Mucosa of descending colon (tissue), 3 donors: Measurements from ENCODE around the gene PLA2G2C. TPM values are rescaled to one million over a fixed set of nuclear protein-coding genes. Genes with fewer than 3 reads are reported as not detected.

ENCODE experiments used
- ATAC-seq: fragments of 200-7000 bp; cut with Tn5 transposase; one replicate; pipeline ENCODE4 v1.9.1; 2020; ENCODE audit warnings: mild to moderate bottlenecking, moderate library complexity
- DNase-seq, 3 donors: peaks; one replicate each; pipeline ENCODE4 v3.0.0-alpha.2; 2020
- H3K36me3 ChIP-seq: fragments of 200-600 bp; one replicate; pipeline ENCODE4 v1.8.0; 2021; ENCODE audit warnings: low read depth, mild to moderate bottlenecking
- H3K4me1 ChIP-seq: fragments of 200-600 bp; one replicate; pipeline ENCODE4 v1.8.0; 2021; ENCODE audit warnings: low read depth, mild to moderate bottlenecking
- H3K4me3 ChIP-seq: fragments of 200-600 bp; one replicate; pipeline ENCODE4 v1.8.0; 2021; ENCODE audit warnings: mild to moderate bottlenecking
- H3K9me3 ChIP-seq: fragments of 200-600 bp; one replicate; pipeline ENCODE4 v1.8.0; 2021; ENCODE audit warnings: mild to moderate bottlenecking
- CTCF ChIP-seq: fragments of 200-600 bp; IDR thresholded peaks from one replicate; pipeline ENCODE4 v1.8.0; 2022; ENCODE audit warnings: antibody characterized with exemption, mild to moderate bottlenecking
- intact Hi-C, 2 donors: fragments of 100-400 bp; cut with DNase I in 1 of 2; cut with micrococcal nuclease in 1 of 2; formaldehyde crosslinking; loops; one replicate each; pipeline versions ENCODE4 v1.11.0 to v1.11.1; 2022; cut with DNase I, micrococcal nuclease
- total RNA-seq, 3 donors: library from RNA; stranded (reverse); fragmentation: NEBNext Ultra II Directional in 2 of 3; extraction: Animal tissue kit (Norgen Biotek cat#: 25700) in 2 of 3; gene quantifications; one replicate each; pipeline versions ENCODE4 v1.2.1 to v1.2.4, GENCODE V29; 2021 to 2023
- donor health status: DM: no; HTN: no; CAD: no; lungs with moderate emphysema.
- donor health status: DM: no; HTN: no; CAD: no.
- donor health status: DM: no; HTN: yes; CAD: no.

The PLA2G2C gene
- total RNA-seq, 3 donors from 2014 or later: 0.55 to 2.1 TPM; not detected in 1

- DNase-seq: peak in 1 of 3 donors; percentile 6
- peaks cover 22% of the 10 kb centered on the region for H3K4me1 ChIP-seq
- no peak overlapping the region for H3K4me3 ChIP-seq
- no peaks in the 10 kb centered on the region for H3K36me3 ChIP-seq
- no peaks in the 10 kb centered on the region for H3K9me3 ChIP-seq
- no peak for TF ChIP-seq CTCF
- no peak for ATAC-seq
- intact Hi-C loops: no loop called here
Observed at GRCh38 chr1:20187813-20188454, 1.6 kb upstream of the PLA2G2C start.

DNA sequence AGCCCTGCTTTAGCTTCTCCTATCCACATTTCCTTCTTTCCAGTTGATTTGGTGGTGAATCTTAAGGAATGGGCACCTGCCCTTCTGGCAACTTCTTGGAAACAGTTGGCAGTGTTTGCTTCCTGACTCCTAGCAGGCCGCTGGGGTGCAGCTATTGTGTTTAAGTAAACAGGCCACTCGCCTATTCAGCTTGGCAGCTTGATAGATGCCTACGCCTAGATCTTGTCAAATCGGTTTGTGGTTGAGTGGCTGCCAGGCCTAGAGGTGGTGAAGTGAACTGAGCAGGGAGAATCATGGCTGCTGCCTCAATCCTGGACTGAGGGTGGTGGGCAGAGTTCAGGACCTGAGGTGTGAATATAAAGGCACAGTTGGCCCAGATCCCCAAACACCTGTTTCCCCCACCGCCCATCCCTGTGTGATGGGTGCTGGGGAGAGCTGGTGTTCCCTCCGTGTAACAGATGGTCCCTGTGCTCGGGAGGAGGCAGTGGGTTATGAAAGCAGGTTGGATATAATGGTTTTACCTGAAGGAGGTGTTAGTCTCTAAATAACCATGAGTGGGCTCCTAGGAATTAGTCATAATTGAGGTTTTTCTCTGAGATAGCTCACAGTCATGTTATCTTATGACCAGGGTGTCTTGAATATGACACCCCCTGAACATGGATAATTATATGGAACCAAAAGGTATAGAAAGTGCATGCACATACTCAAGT, 940 bp upstream of the PLA2G2C start:
- peak; percentile 73 to 85 (median 75) for DNase-seq
- peaks cover 22% of the 10 kb centered on the region for H3K4me1 ChIP-seq
- ATAC-seq: peak; percentile 71

GRCh38 chr1:20184997-20185833, 1.1 kb downstream of the PLA2G2C start:
- Histone ChIP-seq H3K9me3 (no peaks in the 10 kb centered on the region), H3K4me3 (peak overlapping the region; percentile 14), H3K36me3 (no peaks in the 10 kb centered on the region), H3K4me1 (peaks cover 22% of the 10 kb centered on the region)
- ATAC-seq (no peak), DNase-seq (peak in 1 of 3 donors; percentile 29)
- intact Hi-C loops: no loop called here
- no peak for TF ChIP-seq CTCF

More for the DNA sequence above, 940 bp upstream of the PLA2G2C start:
- H3K36me3 ChIP-seq: no peaks in the 10 kb centered on the region
- H3K9me3 ChIP-seq: no peaks in the 10 kb centered on the region
- intact Hi-C loops: no loop called here
- no peak overlapping the region for H3K4me3 ChIP-seq
- TF ChIP-seq CTCF: no peak

DNA sequence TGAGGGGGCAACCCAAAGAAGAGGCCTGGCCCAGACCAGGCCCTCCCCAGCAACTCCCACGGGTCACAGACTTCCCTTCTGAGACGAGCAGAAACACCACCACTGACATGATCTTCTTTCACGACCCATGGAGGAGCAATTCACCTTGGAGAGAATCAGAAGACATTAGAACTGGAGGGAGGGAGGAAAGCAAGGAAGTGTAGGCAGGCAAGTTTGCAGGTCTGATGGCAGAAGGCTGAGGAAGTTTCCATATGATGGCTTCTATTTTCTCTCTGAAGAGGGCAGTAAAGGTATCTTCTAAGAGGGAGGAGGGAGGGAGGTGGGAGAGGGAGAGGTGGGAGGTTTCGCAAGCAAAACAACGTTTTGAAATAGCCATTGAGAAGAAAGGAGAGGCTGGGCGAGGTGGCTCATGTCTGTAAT, 1.8 kb downstream of the PLA2G2C start:
- TF ChIP-seq CTCF: no peak
- ATAC-seq: no peak
- Histone ChIP-seq H3K9me3 (no peaks in the 10 kb centered on the region), H3K4me3 (no peak overlapping the region), H3K4me1 (peaks cover 22% of the 10 kb centered on the region), H3K36me3 (no peaks in the 10 kb centered on the region)
- intact Hi-C loops: no loop called here
- peak in 1 of 3 donors; percentile 7 for DNase-seq

DNA sequence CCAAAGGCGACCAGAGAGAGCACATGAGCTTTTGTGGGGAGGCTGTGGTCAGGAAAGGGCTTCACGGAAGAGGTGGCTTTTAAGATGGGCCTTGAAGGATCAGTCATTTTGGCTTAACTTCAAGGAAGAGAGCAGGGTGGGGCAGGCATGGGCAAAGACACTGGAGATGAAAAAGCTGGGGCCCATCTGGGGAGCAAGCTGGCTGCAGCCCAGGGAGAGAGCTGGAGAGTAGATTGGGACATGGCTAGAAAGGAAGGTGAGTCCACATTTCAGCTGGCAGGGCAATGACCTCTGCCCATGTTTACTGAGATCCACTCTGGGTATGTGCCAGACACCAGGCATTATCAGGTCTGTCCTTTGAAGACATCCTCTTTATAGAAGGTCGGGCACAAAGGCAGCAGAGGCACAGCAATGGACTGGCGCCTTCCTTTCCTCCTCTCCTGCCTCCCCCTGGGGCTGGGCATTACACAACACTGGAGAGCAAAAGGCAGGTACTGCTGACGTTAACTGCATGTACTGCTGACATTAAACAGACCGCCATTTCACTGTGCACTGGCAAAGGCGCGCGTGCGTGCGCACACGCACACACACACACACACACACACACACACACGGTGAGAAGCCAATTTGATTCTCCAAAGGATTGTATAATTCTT, 2.6 kb downstream of the PLA2G2C start:
- no peak for ATAC-seq
- peaks cover 22% of the 10 kb centered on the region for H3K4me1 ChIP-seq
- no peaks in the 10 kb centered on the region for H3K9me3 ChIP-seq
- H3K36me3 ChIP-seq: no peaks in the 10 kb centered on the region
- DNase-seq: peak in 1 of 3 donors; percentile 42
- H3K4me3 ChIP-seq: no peak overlapping the region
- intact Hi-C loops: no loop called here
- no peak for TF ChIP-seq CTCF
